Measurements from ENCODE around the gene PHKG2.

DNA sequence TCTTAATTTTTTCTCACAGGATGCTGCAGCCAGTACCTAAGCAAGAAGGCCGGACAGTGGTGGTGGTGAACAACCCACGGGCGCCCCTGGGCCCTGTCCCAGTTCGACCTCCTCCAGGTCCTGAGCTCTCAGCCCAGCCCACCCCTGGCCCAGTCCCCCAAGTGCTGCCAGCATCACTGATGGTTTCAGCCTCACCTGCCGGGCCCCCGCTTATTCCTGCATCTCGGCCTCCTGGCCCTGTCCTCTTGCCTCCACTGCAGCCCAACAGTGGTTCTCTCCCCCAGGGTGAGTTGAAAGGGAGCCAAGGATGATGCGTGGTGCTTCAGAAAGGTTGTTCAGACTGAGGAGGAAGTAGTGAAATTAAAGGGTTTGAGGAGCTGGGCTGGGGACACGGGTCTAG lies 27.5 kb upstream of the PHKG2 start:
- TF ChIP-seq, protein P1, sequence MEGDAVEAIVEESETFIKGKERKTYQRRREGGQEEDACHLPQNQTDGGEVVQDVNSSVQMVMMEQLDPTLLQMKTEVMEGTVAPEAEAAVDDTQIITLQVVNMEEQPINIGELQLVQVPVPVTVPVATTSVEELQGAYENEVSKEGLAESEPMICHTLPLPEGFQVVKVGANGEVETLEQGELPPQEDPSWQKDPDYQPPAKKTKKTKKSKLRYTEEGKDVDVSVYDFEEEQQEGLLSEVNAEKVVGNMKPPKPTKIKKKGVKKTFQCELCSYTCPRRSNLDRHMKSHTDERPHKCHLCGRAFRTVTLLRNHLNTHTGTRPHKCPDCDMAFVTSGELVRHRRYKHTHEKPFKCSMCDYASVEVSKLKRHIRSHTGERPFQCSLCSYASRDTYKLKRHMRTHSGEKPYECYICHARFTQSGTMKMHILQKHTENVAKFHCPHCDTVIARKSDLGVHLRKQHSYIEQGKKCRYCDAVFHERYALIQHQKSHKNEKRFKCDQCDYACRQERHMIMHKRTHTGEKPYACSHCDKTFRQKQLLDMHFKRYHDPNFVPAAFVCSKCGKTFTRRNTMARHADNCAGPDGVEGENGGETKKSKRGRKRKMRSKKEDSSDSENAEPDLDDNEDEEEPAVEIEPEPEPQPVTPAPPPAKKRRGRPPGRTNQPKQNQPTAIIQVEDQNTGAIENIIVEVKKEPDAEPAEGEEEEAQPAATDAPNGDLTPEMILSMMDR (conservative IDR thresholded peaks at IDR 0.05; ENCODE audit: low read depth, low read length): no peak
- no peak for TF ChIP-seq EZH2phosphoT487 (IDR thresholded peaks at IDR 0.05; ENCODE audit: borderline replicate concordance, low read length)
